HepG2 (cell line): ENCODE data around the gene CDK3. TPM values are rescaled to one million over a fixed set of nuclear protein-coding genes. Genes with fewer than 3 reads are reported as not detected.
A peak's percentile ranks its signal among the peaks of the same experiment; 100 is the strongest.

Experiments used
- ATF3 ChIP-seq: sonication (generic); formaldehyde crosslinking; IDR thresholded peaks from 2 replicates; pipeline ENCODE4 v1.4.0; 2020; ENCODE audit warnings: missing genetic modification reagents
- CBX1 ChIP-seq: IDR thresholded peaks from one replicate; pipeline ENCODE4 v1.6.1; 2016; ENCODE audit warnings: antibody characterized with exemption, low read depth
- EEA1 ChIP-seq: sonication (generic); formaldehyde crosslinking; IDR thresholded peaks from 2 replicates; pipeline ENCODE4 v1.5.1; 2020; ENCODE audit warnings: mild to moderate bottlenecking, missing genetic modification reagents, borderline replicate concordance
- GLMP ChIP-seq: sonication (generic); formaldehyde crosslinking; IDR thresholded peaks from 2 replicates; pipeline ENCODE4 v1.9.0; 2021; ENCODE audit warnings: missing genetic modification reagents, mild to moderate bottlenecking, borderline replicate concordance
- IKZF5 ChIP-seq: IDR thresholded peaks from 2 replicates; pipeline ENCODE4 v1.6.1; 2018; ENCODE audit warnings: missing genetic modification reagents, mild to moderate bottlenecking, missing compliant biosample characterization
- MED1 ChIP-seq: sonication (generic); formaldehyde crosslinking; IDR thresholded peaks from 2 replicates; pipeline ENCODE4 v1.4.0; 2020; ENCODE audit warnings: missing genetic modification reagents
- MZF1 ChIP-seq: sonication (generic); formaldehyde crosslinking; IDR thresholded peaks from 2 replicates; pipeline ENCODE4 v1.8.1; 2023; ENCODE audit warnings: mild to moderate bottlenecking, missing genetic modification reagents, borderline replicate concordance
- TERF1 ChIP-seq: sonication (generic); formaldehyde crosslinking; IDR thresholded peaks from 2 replicates; pipeline ENCODE4 v1.8.0; 2022; ENCODE audit warnings: mild to moderate bottlenecking, missing genetic modification reagents, moderate library complexity
- ZNF136 ChIP-seq: sonication (generic); formaldehyde crosslinking; IDR thresholded peaks from 2 replicates; pipeline ENCODE4 v1.8.1; 2022; ENCODE audit warnings: low read depth, mild to moderate bottlenecking, moderate library complexity, missing genetic modification reagents
- ZNF670 ChIP-seq: sonication (generic); formaldehyde crosslinking; IDR thresholded peaks from 2 replicates; pipeline ENCODE4 v1.8.0; 2022; ENCODE audit warnings: mild to moderate bottlenecking, missing genetic modification reagents, borderline replicate concordance
- ZNF687 ChIP-seq: sonication (generic); formaldehyde crosslinking; IDR thresholded peaks from 2 replicates; pipeline ENCODE4 v1.5.1; 2020; ENCODE audit warnings: mild to moderate bottlenecking, missing genetic modification reagents, moderate library complexity
- ZNF691 ChIP-seq: sonication (generic); formaldehyde crosslinking; IDR thresholded peaks from 2 replicates; pipeline ENCODE4 v1.4.0; 2020; ENCODE audit warnings: missing genetic modification reagents, low read depth, mild to moderate bottlenecking, borderline replicate concordance
- ZNF713 ChIP-seq: sonication (generic); formaldehyde crosslinking; IDR thresholded peaks from 2 replicates; pipeline ENCODE4 v1.4.0; 2020; ENCODE audit warnings: mild to moderate bottlenecking, missing genetic modification reagents
- ZXDC ChIP-seq: sonication (generic); formaldehyde crosslinking; IDR thresholded peaks from 2 replicates; pipeline ENCODE4 v1.5.0; 2020; ENCODE audit warnings: mild to moderate bottlenecking, missing genetic modification reagents
- polyA plus RNA-seq, 8 experiments: library from polyadenylated mRNA; depleted of rRNA in 3 of 8; stranded (reverse) in 7 of 8; unstranded in 1 of 8; fragments of >200 nt; fragmentation: Illumina TruSeq in 4 of 8; extraction: Trizol in 4 of 8; gene quantifications; 2 replicates each; pipeline versions ENCODE4 v1.2.1 to v1.2.3, GENCODE V29; 2011 to 2016; ENCODE audit warnings: low read depth in 4 of 8, missing spikeins in 1 of 8, mixed read lengths in 1 of 8; ENCODE audit not compliant: insufficient read depth in 1 of 8
- total RNA-seq, 5 experiments: library from RNA; depleted of rRNA; stranded (reverse); fragments of >200 nt; fragmentation: Illumina TruSeq; extraction: Trizol; gene quantifications; 2 replicates each; pipeline ENCODE4 v1.2.3, GENCODE V29; 2016; ENCODE audit warnings: low read depth in 1 of 5

The CDK3 gene
- total and polyA plus RNA-seq, 2 of the 13 experiments (the other 11 are each of a cell fraction or from before 2014, with no cell fraction given): 5.8 to 11.4 TPM

GRCh38 chr17:75978938-75979704, 21.5 kb upstream of the CDK3 start, which contains the start of the genes ACOX1 and TEN1 (continued):
- TF ChIP-seq EEA1 (CRISPR knock-in tag): no peak; the same call in 1 of the 2 replicates
- TF ChIP-seq ZNF136 (CRISPR knock-in tag): peak; percentile 78; the same call in 1 of the 2 replicates
- TF ChIP-seq GLMP (CRISPR knock-in tag): no peak
- TF ChIP-seq IKZF5 (CRISPR knock-in tag): peak; percentile 80
- TF ChIP-seq ZNF713 (CRISPR knock-in tag): no peak
- peak; percentile 96 for TF ChIP-seq ZNF687 (CRISPR knock-in tag)
- TF ChIP-seq ZNF670 (CRISPR knock-in tag): peak; percentile 97; the same call in 1 of the 2 replicates
- peak; percentile 58 for TF ChIP-seq ATF3 (CRISPR knock-in tag)
- peak; percentile 92; the same call in 1 of the 2 replicates for TF ChIP-seq MZF1 (CRISPR knock-in tag)
- TF ChIP-seq CBX1: peak; percentile 87
- TF ChIP-seq TERF1 (CRISPR knock-in tag): no peak
- TF ChIP-seq ZXDC: no peak
- peak; percentile 13 for TF ChIP-seq ZNF691
- peak; percentile 74 for TF ChIP-seq MED1 (CRISPR knock-in tag)
